ENCODE data around the gene LRP11. TPM values are rescaled to one million over a fixed set of nuclear protein-coding genes. Genes with fewer than 3 reads are reported as not detected.
"Not testable (repeated sequence)": the region's sequence is repeated elsewhere in the genome, so short reads cannot be mapped to it uniquely, and the experiment has no call there.

Gene LRP11
- total RNA-seq, 4 donors from 2014 or later, result 56.0 to 98.3 (median 78.4) TPM

DNA sequence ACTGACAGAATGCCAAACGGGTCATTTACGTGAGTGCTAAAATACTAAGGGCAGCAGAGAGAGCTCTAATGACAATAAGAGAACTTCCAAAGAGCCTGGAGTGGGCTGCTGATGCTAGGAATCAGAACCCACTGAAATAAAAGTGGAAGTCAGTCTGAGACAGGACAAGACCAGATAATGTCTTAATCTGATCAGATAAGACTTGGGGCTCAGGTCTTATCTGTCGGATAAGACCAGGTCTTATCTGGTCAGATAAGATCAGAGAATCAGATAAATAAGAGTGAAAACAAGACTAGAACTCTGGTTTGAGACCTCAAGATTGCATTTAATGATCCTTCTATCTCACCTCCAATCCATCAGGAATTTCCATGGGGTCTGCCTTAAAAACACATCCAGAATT is 18.6 kb downstream of the LRP11 start:
- intact Hi-C loops (cut with DNase I; ENCODE audit: low total_unique reads), result no loop called here
- TF ChIP-seq, protein P1, sequence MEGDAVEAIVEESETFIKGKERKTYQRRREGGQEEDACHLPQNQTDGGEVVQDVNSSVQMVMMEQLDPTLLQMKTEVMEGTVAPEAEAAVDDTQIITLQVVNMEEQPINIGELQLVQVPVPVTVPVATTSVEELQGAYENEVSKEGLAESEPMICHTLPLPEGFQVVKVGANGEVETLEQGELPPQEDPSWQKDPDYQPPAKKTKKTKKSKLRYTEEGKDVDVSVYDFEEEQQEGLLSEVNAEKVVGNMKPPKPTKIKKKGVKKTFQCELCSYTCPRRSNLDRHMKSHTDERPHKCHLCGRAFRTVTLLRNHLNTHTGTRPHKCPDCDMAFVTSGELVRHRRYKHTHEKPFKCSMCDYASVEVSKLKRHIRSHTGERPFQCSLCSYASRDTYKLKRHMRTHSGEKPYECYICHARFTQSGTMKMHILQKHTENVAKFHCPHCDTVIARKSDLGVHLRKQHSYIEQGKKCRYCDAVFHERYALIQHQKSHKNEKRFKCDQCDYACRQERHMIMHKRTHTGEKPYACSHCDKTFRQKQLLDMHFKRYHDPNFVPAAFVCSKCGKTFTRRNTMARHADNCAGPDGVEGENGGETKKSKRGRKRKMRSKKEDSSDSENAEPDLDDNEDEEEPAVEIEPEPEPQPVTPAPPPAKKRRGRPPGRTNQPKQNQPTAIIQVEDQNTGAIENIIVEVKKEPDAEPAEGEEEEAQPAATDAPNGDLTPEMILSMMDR (IDR thresholded peaks at IDR 0.05), result no peak
- no peak for TF ChIP-seq POLR2A (IDR thresholded peaks at IDR 0.05)
- DNase-seq (ENCODE audit: low spot score in 2 of 2), result no peak
- 65 to 75% methylated on average over 3 of the region's 3 CpGs for WGBS, 2 donors
- no peak overlapping the region for H3K4me3 ChIP-seq (ENCODE audit: low read depth, poor library complexity, severe bottlenecking)

DNA sequence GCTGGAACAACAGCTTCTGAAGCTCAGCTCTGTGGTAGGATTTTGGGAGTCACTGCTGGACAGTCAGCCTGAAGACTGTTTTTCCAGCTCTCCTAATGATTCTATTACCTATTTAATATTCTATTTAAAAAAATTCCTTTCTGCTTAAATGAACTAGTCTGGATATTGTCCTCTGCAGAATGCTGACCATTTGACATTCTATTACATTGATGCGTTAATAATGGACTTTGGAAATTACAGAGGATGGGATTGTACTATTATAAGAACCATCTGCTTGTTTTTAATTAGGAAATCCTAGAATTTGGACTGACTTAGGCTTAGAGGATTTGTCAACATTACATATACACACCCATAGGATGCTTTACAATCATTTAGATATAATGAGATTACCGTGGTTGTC is 19.7 kb downstream of the LRP11 start:
- no peak for TF ChIP-seq POLR2A (IDR thresholded peaks at IDR 0.05)
- TF ChIP-seq, protein P1 (IDR thresholded peaks at IDR 0.05), result no peak
- no peak overlapping the region for H3K4me3 ChIP-seq (ENCODE audit: low read depth, poor library complexity, severe bottlenecking)
- DNase-seq (ENCODE audit: low spot score in 2 of 2), result no peak
- 89 to 97% methylated on average over 2 of the region's 2 CpGs for WGBS, 2 donors
- intact Hi-C loops (cut with DNase I; ENCODE audit: low total_unique reads), result no loop called here

DNA sequence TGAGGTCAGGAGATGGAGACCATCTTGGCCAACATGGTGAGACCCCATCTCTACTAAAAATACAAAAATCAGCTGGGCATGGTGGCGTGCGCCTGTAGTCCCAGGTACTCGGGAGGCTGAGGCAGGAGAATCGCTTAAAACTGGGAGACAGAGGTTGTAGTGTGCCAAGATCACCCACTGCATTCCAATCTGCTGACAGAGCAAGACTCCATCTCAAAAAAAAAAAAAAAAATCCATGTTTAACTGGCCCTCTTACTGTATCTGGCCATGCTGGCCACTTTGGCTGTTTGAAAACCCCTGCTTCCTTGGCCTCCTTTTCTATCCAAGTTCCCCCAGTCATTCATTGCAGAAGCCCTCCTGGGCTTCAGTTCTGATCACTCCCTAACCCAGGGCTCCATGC is 20.1 kb downstream of the LRP11 start:
- 77 to 82% methylated on average over 4 of the region's 4 CpGs for WGBS, 2 donors
- intact Hi-C loops (cut with DNase I; ENCODE audit: low total_unique reads); H3K4me3 ChIP-seq (ENCODE audit: low read depth, poor library complexity, severe bottlenecking); DNase-seq (ENCODE audit: low spot score in 2 of 2): not testable (repeated sequence)

DNA sequence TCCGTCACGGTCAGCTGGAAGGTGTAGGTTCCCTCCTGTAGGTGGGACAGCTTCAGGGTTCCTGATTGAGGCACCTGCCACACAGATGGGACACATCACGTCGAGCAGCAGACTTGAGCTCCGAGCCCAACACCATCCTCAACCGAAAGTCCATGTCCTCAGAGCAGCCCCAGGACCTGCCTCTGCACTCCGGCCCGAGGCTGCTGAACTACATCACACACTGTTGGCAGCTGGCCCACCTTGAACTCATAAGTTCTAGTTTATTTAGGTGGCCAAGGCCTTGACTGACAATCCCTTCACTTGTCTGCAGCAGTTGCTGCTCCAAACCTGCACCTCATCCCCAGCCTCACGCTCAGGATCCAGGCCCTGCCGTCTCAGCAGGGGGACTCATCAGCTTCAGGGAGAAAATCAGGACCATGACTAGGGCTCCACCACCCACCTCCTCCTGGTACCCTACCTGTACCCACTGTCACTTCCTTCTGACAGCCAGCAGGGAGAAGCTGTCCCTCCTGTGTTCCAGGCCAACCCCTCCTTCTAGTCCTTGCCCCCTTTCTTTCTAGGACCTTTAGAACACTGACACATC is 21.0 kb downstream of the LRP11 start:
- intact Hi-C loops (cut with DNase I; ENCODE audit: low total_unique reads), result no loop called here
- WGBS, 2 donors, result 82 to 86% methylated on average over 10 of the region's 10 CpGs
- TF ChIP-seq, protein P1 (IDR thresholded peaks at IDR 0.05), result no peak
- no peak for TF ChIP-seq POLR2A (IDR thresholded peaks at IDR 0.05)
- no peak overlapping the region for H3K4me3 ChIP-seq (ENCODE audit: low read depth, poor library complexity, severe bottlenecking)
- DNase-seq (ENCODE audit: low spot score in 2 of 2), result no peak

DNA sequence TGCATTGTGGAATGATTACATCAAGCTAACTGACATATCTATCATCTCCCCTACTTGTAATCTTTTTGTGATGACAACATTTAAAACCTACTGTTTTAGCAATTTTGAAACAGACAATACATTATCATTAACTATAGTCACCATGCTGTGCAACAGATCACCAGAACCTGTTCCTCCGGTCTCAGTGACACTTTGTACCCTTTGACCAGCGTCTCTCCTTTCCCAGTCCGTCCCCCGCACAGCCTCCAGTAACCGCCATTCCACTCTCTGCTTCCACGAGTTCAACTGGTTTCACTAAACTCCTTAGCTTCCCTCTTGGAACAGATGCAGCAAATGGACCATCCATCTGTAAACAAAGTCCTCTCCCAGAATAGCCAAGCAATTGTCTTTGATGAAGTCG is 21.8 kb downstream of the LRP11 start:
- no peak for TF ChIP-seq POLR2A (IDR thresholded peaks at IDR 0.05)
- TF ChIP-seq, protein P1 (IDR thresholded peaks at IDR 0.05), result no peak
- intact Hi-C loops (cut with DNase I; ENCODE audit: low total_unique reads), result no loop called here
- 91 to 93% methylated on average over 7 of the region's 7 CpGs for WGBS, 2 donors

DNA sequence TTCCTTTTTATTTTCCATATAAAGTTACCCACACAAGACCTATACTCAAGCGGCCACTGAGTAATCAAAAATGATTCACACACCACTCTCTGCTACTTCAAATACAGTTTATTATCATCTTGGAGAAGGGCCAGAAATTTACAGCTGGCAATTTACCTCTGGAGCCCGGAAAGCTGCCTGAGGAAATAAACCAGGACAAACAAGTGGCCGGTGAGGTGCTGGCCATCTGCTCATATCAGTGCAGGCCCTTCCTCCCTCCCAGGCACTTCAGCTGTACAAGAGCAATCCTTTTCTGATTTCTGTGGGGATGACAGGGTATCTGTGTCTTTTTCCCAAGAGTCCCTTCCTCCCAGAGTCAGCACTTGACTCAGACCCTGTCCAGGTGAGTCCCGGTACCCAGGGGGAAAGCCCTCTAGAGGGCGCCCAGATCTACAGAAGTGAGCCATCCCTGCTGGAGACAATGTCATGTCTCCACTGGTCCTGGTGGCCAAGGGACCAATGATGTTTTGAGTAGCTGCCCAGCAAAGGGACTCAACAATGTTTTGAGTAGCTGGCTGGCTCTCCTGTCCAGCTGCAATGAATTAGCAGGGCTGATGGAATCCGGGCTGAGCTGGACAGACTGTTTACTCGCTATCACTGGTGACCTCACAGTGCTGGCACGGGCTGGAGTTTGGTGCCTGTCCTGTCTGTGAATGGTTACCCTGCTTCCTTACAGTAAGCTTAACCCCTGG is 23.6 kb downstream of the LRP11 start:
- intact Hi-C loops (cut with DNase I; ENCODE audit: low total_unique reads), result no loop called here
- TF ChIP-seq, protein P1 (IDR thresholded peaks at IDR 0.05), result peak in 1 of 3 donors; percentile 26
- TF ChIP-seq POLR2A (IDR thresholded peaks at IDR 0.05), result no peak
- 46 to 52% methylated on average over 8 of the region's 8 CpGs for WGBS, 2 donors
- peak; percentile 84 to 94 for DNase-seq (ENCODE audit: low spot score in 2 of 2)
- no peak overlapping the region for H3K4me3 ChIP-seq (ENCODE audit: low read depth, poor library complexity, severe bottlenecking)

More for the DNA sequence above, 21.8 kb downstream of the LRP11 start:
- DNase-seq (ENCODE audit: low spot score in 2 of 2), result no peak
- no peak overlapping the region for H3K4me3 ChIP-seq (ENCODE audit: low read depth, poor library complexity, severe bottlenecking)

Data from lower leg skin (tissue), 4 donors.